ENCODE data around the gene FIGN. TPM values are rescaled to one million over a fixed set of nuclear protein-coding genes. Genes with fewer than 3 reads are reported as not detected.

Gene FIGN
- total and polyA plus RNA-seq, 2 donors from 2014 or later: 1.1 to 8.0 TPM

DNA sequence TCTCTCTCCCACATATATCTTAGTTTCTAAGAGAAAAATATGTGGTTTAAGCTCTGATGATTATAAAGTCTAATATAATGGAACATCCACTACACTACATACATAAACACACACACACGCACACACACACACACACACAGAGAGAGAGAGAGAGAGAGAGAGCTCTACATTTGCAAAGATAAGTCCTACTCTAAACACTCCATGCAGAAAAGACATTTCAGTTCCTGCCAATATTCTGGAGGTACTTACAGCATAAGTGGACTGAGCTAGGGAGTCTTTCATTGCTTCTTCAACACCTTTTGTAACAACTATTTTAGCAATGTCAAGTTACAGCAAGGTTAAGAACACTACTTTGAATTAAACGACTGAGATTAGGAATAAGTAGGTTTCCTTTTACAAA lies 80.1 kb downstream of the FIGN start:
- TF ChIP-seq, protein P1, sequence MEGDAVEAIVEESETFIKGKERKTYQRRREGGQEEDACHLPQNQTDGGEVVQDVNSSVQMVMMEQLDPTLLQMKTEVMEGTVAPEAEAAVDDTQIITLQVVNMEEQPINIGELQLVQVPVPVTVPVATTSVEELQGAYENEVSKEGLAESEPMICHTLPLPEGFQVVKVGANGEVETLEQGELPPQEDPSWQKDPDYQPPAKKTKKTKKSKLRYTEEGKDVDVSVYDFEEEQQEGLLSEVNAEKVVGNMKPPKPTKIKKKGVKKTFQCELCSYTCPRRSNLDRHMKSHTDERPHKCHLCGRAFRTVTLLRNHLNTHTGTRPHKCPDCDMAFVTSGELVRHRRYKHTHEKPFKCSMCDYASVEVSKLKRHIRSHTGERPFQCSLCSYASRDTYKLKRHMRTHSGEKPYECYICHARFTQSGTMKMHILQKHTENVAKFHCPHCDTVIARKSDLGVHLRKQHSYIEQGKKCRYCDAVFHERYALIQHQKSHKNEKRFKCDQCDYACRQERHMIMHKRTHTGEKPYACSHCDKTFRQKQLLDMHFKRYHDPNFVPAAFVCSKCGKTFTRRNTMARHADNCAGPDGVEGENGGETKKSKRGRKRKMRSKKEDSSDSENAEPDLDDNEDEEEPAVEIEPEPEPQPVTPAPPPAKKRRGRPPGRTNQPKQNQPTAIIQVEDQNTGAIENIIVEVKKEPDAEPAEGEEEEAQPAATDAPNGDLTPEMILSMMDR (IDR thresholded peaks at IDR 0.05; ENCODE audit: borderline replicate concordance, extremely low read depth, insufficient read depth): no peak
- intact Hi-C loops (cut with DNase I): no loop called here
- Histone ChIP-seq H3K9me3 (ENCODE audit: control insufficient read depth in 2 of 3, insufficient read depth in 1 of 3, low read length in 3 of 3) (no peaks in the 10 kb centered on the region), H3K27me3 (ENCODE audit: control insufficient read depth, insufficient read depth, low read length) (no peaks in the 10 kb centered on the region), H3K4me3 (ENCODE audit: low read length in 3 of 3) (no peak overlapping the region), H3K9ac (ENCODE audit: low read length in 3 of 3) (no peak overlapping the region), H3K36me3 (ENCODE audit: control insufficient read depth in 2 of 3, insufficient read depth in 3 of 3, low read length in 3 of 3) (no peaks in the 10 kb centered on the region), H3K4me1 (ENCODE audit: control insufficient read depth in 2 of 3, insufficient read depth in 2 of 3, low read depth in 1 of 3, low read length in 3 of 3) (no peaks in the 10 kb centered on the region), H3K27ac (ENCODE audit: low read depth in 2 of 2, low read length in 2 of 2) (no peak overlapping the region)
- FAIRE-seq (no peak), DNase-seq (no peak)

DNA sequence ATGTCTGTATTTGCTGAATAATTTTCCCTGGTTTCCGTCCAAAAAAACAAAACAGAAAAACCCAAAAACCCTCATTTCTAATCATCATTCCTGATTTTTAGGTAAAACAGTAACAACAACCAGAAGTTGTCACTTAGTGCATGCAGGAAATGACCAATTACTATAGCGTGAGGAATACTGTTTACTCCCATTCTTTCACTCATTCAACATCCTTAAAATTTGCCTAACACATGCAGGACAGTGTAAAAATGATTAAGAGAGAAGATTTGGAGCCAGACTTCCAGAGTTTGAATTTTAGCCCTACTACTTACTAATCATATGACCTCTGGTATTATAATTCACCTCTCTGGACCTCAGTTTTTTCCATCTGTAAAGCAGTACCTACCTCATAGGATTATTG lies 83.1 kb downstream of the FIGN start:
- Histone ChIP-seq H3K27ac (ENCODE audit: low read depth in 2 of 2, low read length in 2 of 2) (no peak overlapping the region), H3K4me3 (ENCODE audit: low read length in 3 of 3) (no peak overlapping the region), H3K27me3 (ENCODE audit: control insufficient read depth, insufficient read depth, low read length) (no peaks in the 10 kb centered on the region), H3K9ac (ENCODE audit: low read length in 3 of 3) (no peak overlapping the region), H3K9me3 (ENCODE audit: control insufficient read depth in 2 of 3, insufficient read depth in 1 of 3, low read length in 3 of 3) (no peaks in the 10 kb centered on the region), H3K4me1 (ENCODE audit: control insufficient read depth in 2 of 3, insufficient read depth in 2 of 3, low read depth in 1 of 3, low read length in 3 of 3) (no peaks in the 10 kb centered on the region), H3K36me3 (ENCODE audit: control insufficient read depth in 2 of 3, insufficient read depth in 3 of 3, low read length in 3 of 3) (no peaks in the 10 kb centered on the region)
- intact Hi-C loops (cut with DNase I): no loop called here
- TF ChIP-seq, protein P1 (IDR thresholded peaks at IDR 0.05; ENCODE audit: borderline replicate concordance, extremely low read depth, insufficient read depth): no peak
- no peak for FAIRE-seq
- DNase-seq: no peak

DNA sequence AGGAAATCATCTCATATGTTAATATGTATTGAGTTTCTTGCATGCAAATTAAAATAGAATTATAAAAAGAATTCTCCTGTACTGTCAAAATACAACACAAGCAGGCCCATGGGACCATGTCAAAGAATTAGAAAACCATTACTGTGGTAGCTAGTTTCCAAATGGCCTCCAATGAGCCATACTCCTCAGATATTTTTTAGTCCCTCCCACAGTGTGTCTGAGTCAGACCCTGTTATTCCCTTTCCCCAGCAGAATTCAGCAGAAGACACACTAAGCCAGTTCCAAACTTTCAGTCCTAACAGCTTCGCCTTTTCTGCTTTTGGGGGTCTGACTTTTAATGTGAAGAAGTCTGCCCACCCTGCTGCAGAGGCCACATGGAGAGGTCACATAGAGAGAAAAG lies 86.7 kb downstream of the FIGN start:
- TF ChIP-seq, protein P1 (IDR thresholded peaks at IDR 0.05; ENCODE audit: borderline replicate concordance, extremely low read depth, insufficient read depth): no peak
- Histone ChIP-seq H3K4me1 (ENCODE audit: control insufficient read depth in 2 of 3, insufficient read depth in 2 of 3, low read depth in 1 of 3, low read length in 3 of 3) (no peaks in the 10 kb centered on the region), H3K9ac (ENCODE audit: low read length in 3 of 3) (no peak overlapping the region), H3K9me3 (ENCODE audit: control insufficient read depth in 2 of 3, insufficient read depth in 1 of 3, low read length in 3 of 3) (no peaks in the 10 kb centered on the region), H3K27me3 (ENCODE audit: control insufficient read depth, insufficient read depth, low read length) (no peaks in the 10 kb centered on the region), H3K4me3 (ENCODE audit: low read length in 3 of 3) (no peak overlapping the region), H3K27ac (ENCODE audit: low read depth in 2 of 2, low read length in 2 of 2) (no peak overlapping the region), H3K36me3 (ENCODE audit: control insufficient read depth in 2 of 3, insufficient read depth in 3 of 3, low read length in 3 of 3) (no peaks in the 10 kb centered on the region)
- no peak for DNase-seq
- no peak for FAIRE-seq
- intact Hi-C loops (cut with DNase I): no loop called here

DNA sequence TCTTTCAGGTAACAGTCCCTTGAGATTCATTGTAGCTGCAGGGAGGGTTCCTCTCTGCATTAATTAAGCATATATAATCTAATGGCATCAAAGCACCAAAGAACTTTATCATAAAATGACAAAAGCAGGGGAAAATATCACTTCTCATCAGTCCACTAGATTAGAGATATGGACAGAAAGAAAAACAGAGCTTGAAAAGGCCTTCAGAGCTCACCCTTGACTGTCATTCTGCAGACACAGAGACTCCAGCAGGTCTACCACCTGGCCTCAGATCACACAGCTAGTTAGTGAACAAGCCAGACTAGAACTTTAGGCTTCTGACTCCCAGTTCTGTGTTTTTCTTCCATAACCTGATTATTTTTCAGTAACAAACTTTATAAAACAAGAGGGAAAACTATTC lies 88.5 kb downstream of the FIGN start:
- Histone ChIP-seq H3K9me3 (ENCODE audit: control insufficient read depth in 2 of 3, insufficient read depth in 1 of 3, low read length in 3 of 3) (no peaks in the 10 kb centered on the region), H3K9ac (ENCODE audit: low read length in 3 of 3) (no peak overlapping the region), H3K27ac (ENCODE audit: low read depth in 2 of 2, low read length in 2 of 2) (no peak overlapping the region), H3K4me3 (ENCODE audit: low read length in 3 of 3) (no peak overlapping the region), H3K4me1 (ENCODE audit: control insufficient read depth in 2 of 3, insufficient read depth in 2 of 3, low read depth in 1 of 3, low read length in 3 of 3) (no peaks in the 10 kb centered on the region), H3K36me3 (ENCODE audit: control insufficient read depth in 2 of 3, insufficient read depth in 3 of 3, low read length in 3 of 3) (no peaks in the 10 kb centered on the region), H3K27me3 (ENCODE audit: control insufficient read depth, insufficient read depth, low read length) (no peaks in the 10 kb centered on the region)
- DNase-seq: no peak
- TF ChIP-seq, protein P1 (IDR thresholded peaks at IDR 0.05; ENCODE audit: borderline replicate concordance, extremely low read depth, insufficient read depth): no peak
- intact Hi-C loops (cut with DNase I): no loop called here
- no peak for FAIRE-seq

Measured in kidney (tissue), 14 donors.